ENCODE measurements around the gene COLQ.

- TF ChIP-seq POLR2A (IDR thresholded peaks at IDR 0.05) (no peak), CTCF (IDR thresholded peaks at IDR 0.05) (no peak)
Measured at GRCh38 chr3:15522016-15522415, 510 bp upstream of the COLQ start.

Measured in body of pancreas (tissue), 4 donors.